Endothelial cell (in vitro differentiated cells): ENCODE measurements around the gene BMP7. TPM values are rescaled to one million over a fixed set of nuclear protein-coding genes. Genes with fewer than 3 reads are reported as not detected.

ENCODE experiments used
- DNase-seq: peaks from one replicate; pipeline ENCODE4 v3.0.0; 2021; ENCODE audit warnings: low spot score
- H3K27ac Mint-ChIP-seq: one replicate; pipeline ENCODE4 v1.8.0; 2021; ENCODE audit warnings: mixed read lengths, inconsistent platforms; ENCODE audit not compliant: unreplicated experiment
- H3K27me3 Mint-ChIP-seq: one replicate; pipeline ENCODE4 v1.8.0; 2021; ENCODE audit warnings: mild to moderate bottlenecking, moderate library complexity, mixed read lengths, inconsistent platforms; ENCODE audit not compliant: unreplicated experiment
- H3K36me3 Mint-ChIP-seq: one replicate; pipeline ENCODE4 v1.8.0; 2021; ENCODE audit warnings: mild to moderate bottlenecking, low read depth, mixed read lengths, inconsistent platforms; ENCODE audit not compliant: unreplicated experiment
- H3K4me1 Mint-ChIP-seq: one replicate; pipeline ENCODE4 v1.8.0; 2021; ENCODE audit warnings: mild to moderate bottlenecking, mixed read lengths, inconsistent platforms; ENCODE audit not compliant: unreplicated experiment
- H3K4me3 Mint-ChIP-seq: one replicate; pipeline ENCODE4 v1.8.0; 2021; ENCODE audit warnings: mild to moderate bottlenecking, mixed read lengths, inconsistent platforms; ENCODE audit not compliant: unreplicated experiment
- H3K9me3 Mint-ChIP-seq: one replicate; pipeline ENCODE4 v1.8.0; 2021; ENCODE audit warnings: mixed read lengths, inconsistent platforms; ENCODE audit not compliant: unreplicated experiment
- total RNA-seq: library from RNA; stranded (reverse); fragmentation: NEBNext Ultra II Directional; extraction: Animal tissue kit (Norgen Biotek cat#: 25700); gene quantifications from one replicate; pipeline ENCODE4 v1.2.1, GENCODE V29; 2021; ENCODE audit not compliant: unreplicated experiment
- TF ChIP-seq, protein P1 (sequence below): fragments of 200-600 bp; sonication (generic); IDR thresholded peaks from one replicate; pipeline ENCODE4 v1.5.0; 2021; ENCODE audit warnings: antibody characterized with exemption; ENCODE audit not compliant: unreplicated experiment

Gene BMP7
- total RNA-seq, 1 donor from 2014 or later, result 0.38 TPM

GRCh38 chr20:57263801-57264792, 2.3 kb downstream of the BMP7 start:
- no peaks in the 10 kb centered on the region for H3K9me3 Mint-ChIP-seq
- peaks cover 36% of the 10 kb centered on the region for H3K27me3 Mint-ChIP-seq
- TF ChIP-seq, protein P1, sequence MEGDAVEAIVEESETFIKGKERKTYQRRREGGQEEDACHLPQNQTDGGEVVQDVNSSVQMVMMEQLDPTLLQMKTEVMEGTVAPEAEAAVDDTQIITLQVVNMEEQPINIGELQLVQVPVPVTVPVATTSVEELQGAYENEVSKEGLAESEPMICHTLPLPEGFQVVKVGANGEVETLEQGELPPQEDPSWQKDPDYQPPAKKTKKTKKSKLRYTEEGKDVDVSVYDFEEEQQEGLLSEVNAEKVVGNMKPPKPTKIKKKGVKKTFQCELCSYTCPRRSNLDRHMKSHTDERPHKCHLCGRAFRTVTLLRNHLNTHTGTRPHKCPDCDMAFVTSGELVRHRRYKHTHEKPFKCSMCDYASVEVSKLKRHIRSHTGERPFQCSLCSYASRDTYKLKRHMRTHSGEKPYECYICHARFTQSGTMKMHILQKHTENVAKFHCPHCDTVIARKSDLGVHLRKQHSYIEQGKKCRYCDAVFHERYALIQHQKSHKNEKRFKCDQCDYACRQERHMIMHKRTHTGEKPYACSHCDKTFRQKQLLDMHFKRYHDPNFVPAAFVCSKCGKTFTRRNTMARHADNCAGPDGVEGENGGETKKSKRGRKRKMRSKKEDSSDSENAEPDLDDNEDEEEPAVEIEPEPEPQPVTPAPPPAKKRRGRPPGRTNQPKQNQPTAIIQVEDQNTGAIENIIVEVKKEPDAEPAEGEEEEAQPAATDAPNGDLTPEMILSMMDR, result no peak
- H3K4me3 Mint-ChIP-seq, result no peak overlapping the region
- peaks cover 7% of the 10 kb centered on the region for H3K4me1 Mint-ChIP-seq
- DNase-seq, result no peak
- H3K27ac Mint-ChIP-seq, result no peak overlapping the region
- H3K36me3 Mint-ChIP-seq, result no peaks in the 10 kb centered on the region

DNA sequence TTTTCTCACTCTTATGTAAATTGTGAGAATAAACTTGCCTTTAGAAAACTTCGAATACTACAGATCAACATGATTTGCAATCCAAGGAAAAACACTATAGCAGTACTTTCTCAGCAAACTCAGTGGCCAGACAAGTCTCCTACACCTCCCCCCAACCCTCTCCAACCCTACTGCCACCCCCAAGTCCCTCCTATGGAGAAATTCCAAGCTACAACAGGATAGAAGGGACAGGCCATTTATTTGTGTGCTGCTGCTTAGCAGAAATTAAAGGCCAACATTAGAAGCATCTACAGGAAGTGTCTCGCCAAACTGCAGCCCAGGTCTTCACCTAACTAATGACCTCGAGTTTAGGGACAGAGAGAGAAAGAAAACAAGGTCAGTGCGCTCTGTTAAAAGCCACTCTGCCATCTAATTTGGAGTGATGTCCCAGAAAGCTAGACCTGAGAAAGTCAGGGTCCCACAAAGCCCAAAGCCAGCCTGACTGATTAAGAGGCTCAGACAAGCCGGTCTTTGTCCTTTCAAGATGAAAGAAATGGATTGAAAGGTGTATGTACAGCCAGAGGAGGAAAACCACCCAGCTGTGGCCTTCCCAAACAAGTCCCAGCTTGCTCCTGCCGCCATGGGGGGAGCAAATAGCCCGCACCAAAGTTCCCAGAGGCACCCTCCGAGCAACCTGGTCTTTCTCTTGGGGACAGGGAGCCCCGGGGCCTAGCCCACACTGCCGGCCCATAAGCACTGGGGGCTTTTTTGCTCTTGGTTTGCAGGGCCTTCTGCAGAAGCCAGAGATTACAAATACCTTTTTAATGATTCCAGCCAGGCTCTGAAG, 3.4 kb downstream of the BMP7 start:
- Mint-ChIP-seq H3K4me3 (no peak overlapping the region), H3K4me1 (peaks cover 7% of the 10 kb centered on the region), H3K27me3 (peaks cover 28% of the 10 kb centered on the region), H3K9me3 (no peaks in the 10 kb centered on the region), H3K27ac (no peak overlapping the region), H3K36me3 (no peaks in the 10 kb centered on the region)
- DNase-seq, result no peak
- TF ChIP-seq, protein P1, result no peak

- H3K4me3 Mint-ChIP-seq, result no peak overlapping the region
- peaks cover 23% of the 10 kb centered on the region for H3K27me3 Mint-ChIP-seq
- DNase-seq, result no peak
- peaks cover 5% of the 10 kb centered on the region for H3K4me1 Mint-ChIP-seq
- no peaks in the 10 kb centered on the region for H3K36me3 Mint-ChIP-seq
- H3K9me3 Mint-ChIP-seq, result no peaks in the 10 kb centered on the region
- H3K27ac Mint-ChIP-seq, result no peak overlapping the region
- TF ChIP-seq, protein P1, result no peak
These were observed 4.1 kb downstream of the BMP7 start for GRCh38 chr20:57262301-57262700.

DNA sequence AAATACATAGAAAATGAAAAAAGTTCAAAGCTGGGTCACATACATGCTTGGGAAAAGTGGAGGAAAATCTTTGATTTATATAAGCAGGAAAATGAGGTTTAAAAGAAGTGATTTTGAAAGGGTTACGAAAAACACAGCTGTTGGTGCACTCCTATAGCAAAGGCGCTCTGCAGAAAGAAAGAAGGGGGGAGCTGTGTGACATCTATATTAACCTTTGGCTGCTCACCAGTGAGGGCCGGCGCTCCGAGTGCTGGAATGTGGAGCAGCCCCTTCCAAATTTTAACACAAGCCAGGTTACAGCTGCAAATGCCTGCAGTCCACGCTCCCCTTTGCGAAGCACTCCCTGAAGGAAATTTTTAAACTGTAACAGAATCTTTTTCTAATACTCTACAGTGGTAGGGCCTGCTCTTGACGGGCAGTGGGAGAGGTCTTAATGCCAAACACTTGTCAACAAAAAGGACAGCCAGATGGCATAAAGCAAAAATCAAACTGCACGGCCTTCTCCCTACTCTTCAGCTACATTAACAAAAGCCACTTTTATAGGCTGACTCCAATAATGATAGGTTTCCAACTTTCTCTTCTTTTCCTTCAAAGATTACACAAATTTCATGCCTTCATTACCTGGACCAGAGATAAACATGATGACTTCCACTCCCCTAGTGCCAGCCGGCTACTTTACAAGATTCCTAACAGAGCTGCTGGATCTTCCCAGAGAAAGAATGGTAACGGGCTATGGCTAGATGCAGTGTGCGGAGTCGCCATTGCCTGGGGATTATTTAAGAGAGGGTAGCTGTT, 4.8 kb downstream of the BMP7 start:
- DNase-seq, result no peak
- no peaks in the 10 kb centered on the region for H3K4me1 Mint-ChIP-seq
- H3K27ac Mint-ChIP-seq, result no peak overlapping the region
- H3K27me3 Mint-ChIP-seq, result peaks cover 19% of the 10 kb centered on the region
- H3K9me3 Mint-ChIP-seq, result no peaks in the 10 kb centered on the region
- no peak overlapping the region for H3K4me3 Mint-ChIP-seq
- H3K36me3 Mint-ChIP-seq, result no peaks in the 10 kb centered on the region
- TF ChIP-seq, protein P1, result no peak
